GM21737 (cell line): ENCODE data around the gene MCCC1.
"Not testable (repeated sequence)": the region's sequence is repeated elsewhere in the genome, so short reads cannot be mapped to it uniquely, and the experiment has no call there.

ENCODE experiments used
- ATAC-seq: cut with Tn5 transposase; IDR thresholded peaks from one replicate; pipeline ENCODE4 v1.9.1; 2021; ENCODE audit warnings: mild to moderate bottlenecking, moderate library complexity; ENCODE audit not compliant: unreplicated experiment

MCCC1 gene

DNA sequence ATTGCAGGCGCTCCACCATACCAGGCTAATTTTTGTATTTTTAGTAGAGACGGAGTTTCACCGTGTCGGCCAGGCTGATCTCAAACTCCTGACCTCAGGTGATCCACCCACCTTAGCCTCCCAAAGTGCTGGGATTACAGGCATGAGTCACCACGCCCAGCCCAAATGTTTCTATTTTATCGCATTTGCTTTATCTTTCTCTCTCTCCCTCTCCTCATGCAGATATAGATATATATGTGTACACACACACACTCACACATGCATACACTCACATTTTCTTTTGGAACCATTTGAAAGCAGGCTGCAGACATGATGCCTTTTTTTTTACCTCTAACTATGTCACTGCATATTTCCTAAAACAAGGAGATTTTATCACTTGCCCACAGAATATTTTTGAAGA, 7.3 kb upstream of the MCCC1 start:
- ATAC-seq: no peak

DNA sequence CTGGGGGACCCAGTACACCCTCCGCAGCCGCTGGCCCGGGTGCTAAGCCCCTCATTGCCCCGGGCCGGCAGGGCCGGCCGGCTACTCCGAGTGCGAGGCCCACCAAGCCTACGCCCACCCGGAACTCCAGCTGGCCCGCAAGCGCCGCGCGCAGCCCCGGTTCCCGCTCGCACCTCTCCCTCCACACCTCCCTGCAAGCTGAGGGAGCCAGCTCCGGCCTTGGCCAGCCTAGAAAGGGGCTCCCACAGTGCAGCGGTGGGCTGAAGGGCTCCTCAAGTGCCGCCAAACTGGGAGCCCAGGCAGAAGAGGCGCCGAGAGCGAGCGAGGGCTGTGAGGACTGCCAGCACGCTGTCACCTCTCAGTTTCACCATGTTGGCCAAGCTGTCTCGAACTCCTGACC, 4.7 kb upstream of the MCCC1 start:
- ATAC-seq: not testable (repeated sequence)

DNA sequence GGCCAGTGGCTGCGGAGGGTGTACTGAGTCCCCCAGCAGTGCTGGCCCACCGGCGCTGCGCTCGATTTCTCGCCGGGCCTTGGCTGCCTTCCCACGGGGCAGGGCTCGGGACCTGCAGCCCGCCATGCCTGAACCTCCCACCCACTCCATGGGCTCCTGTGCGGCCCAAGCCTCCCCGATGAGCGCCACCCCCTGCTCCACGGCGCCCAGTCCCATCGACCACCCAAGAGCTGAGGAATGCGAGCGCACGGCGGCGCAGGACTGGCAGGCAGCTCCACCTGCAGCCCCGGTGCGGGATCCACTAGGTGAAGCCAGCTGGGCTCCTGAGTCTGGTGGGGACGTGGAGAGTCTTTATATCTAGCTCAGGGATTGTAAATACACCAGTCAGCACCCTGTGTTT, 1.7 kb upstream of the MCCC1 start:
- not testable (repeated sequence) for ATAC-seq

DNA sequence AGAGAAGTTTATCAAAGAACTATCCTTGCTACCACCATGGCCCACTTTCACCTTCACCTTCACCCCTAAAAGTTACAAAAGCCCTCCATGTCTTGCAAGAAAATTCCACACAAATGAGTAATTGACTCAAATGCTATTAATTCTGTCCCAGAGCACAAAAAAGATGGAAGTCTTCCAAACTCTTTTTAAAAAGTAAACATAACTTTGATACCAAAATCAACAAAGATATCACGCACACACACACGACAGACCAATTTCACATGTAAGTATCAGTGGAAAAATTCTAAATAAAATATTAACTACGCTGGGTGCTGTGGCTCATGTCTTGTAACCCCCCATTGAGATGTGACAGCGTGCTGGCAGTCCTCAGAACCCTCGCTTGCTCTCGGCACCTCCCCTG, 1.1 kb upstream of the MCCC1 start:
- no peak for ATAC-seq

DNA sequence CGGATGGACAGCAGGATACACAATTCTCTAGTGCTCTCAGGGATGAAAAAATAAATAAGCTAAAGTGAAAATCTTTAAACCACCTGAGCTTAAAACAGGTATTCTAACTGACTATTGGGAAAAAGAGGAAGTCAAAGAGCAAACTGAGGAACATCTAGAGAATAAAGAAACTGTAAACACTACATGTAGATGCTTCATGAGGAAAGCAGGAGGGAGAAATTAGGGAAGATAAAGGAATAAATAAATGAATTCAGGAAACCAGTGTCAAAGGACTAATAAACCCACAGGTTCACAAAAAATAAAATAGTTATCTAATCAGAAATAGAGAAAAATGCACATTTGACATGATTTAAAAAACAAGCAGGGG, 525 bp upstream of the MCCC1 start:
- no peak for ATAC-seq

DNA sequence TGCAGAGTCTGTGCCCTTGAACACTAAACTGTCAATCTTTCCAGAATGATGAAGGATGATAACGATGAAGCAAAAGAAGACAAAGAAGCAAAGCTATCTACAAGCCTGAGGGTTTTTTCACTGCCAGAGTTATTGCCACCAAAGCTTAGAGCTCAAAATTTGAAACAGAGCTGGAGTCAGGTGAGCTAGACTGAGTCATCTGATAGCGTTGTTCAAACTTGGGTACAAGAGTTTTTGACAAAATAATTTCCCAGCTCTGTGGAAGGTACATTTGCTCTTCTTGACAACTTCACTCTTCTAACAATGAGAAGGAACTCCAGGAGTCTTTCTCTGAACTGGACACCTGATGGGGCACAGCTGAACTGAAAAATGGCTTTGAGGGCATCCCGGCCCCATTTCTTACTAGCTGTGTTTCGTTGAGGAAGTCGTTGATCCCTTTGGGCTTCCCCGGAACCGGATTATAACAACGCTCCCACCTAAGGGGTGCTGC, 715 bp downstream of the MCCC1 start:
- peak; percentile 17 for ATAC-seq

DNA sequence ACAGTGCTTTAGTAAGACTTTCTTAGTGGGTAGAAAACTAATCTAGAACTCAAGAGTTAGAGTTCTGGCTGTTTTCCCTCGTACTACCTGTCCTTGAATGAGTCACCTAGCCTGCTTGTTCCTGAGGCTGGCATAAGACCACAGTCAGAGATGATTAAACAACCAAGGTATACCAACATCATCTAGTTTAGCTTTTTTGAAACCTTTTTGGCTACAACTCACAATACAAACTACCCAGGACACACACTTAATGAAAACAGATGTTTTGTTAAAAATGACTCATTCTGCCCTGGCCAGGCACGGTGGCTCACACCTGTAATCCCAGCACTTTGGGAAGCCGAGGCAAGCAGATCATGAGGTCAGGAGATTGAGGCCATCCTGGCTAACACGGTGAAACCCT, 4.6 kb downstream of the MCCC1 start:
- ATAC-seq: no peak

DNA sequence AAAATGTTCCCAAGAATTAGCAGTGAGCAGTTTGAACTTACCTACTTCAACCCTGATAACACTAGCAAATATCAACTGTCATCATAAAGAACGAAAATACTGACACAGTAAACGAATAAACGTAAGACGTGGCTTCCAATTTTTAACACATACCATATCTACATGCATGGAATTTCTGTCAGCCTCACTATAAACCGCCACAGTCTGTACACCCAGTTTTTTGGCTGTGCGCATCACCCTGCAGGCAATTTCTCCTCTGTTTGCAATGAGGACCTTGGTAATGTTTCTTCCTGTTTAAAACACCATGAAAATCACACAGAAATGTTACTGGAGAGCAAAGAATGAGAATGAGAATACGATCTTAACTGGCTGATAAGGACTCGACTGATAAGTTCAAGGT, 7.0 kb downstream of the MCCC1 start:
- no peak for ATAC-seq

DNA sequence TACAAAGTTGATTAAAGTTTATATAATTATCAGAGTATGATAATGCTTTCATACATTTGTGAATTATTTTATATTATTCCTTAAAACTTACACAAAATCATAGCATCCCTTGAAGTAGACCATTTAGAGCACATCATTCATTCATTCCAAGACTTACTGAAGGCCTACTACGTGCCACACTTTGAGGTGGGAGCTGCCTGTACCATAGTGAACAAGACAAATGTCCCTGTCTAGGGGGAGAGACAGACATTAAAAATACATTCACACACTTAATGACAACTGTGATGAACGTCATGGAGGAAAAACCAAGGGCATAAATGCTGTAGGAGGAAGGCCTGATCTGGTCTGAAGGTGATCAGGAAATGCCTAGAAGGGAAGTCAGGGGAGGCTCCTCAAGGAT, 12.1 kb downstream of the MCCC1 start:
- no peak for ATAC-seq

DNA sequence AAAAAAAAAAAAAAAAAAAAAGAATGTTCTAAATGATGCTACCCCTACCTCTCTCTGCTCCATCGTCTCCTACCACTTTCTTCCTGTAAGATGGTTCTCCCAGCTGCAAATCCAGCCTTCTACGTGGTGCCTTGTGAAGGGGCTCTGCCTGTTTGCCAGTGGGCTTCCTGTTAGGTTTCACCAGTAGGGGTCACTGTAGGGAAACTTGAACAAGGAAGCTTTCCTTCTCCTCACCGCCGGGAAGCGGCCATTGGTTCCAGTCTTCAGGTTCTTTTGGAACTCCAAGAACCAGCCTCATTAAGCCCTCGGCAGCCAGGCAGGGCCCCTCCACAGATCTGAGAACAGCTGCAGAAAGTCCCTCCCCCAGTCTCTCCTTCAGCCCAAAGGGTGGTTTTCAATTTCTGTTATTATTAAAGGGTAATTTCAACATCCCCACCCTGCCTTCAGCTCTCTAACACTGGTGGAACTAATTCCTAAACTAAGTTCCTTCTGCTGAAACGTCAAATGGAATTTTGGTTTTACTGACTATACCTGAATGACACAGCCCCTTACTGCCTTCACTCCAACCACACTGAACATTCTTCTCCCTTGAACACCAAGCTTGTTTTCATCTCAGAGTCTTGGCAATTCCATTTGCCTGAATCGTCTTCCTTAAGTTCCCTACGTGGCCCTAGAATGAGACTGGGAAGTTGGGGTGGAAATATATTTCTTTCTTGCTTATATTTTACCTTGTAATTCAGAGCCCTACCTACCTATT, 13.5 kb downstream of the MCCC1 start:
- no peak for ATAC-seq

DNA sequence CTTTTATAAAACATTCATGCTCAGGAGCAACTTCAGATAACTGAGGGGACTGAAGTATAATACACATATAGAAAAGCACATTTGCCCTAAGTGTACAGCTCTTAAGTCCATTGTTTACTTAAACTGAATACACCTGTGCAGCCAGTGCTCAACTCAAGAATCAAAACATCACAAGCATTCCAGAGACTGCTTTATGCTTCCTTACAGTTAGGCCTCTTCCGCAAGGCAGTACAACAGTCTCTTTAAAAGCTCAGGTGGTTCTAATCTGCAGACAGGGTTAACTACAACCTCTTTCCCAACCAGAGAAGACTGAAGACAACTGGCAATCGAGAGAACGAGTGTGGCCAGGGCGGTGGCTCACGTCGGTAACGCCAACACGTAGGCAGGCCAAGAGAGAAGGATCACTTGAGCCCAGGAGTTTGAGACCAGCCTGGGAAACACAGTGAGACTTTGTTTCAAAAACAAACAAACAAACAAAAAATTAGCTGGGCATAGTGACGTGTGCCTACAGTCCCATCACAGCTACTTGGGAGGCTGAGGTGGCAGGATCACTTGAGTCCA, 16.9 kb downstream of the MCCC1 start:
- ATAC-seq: no peak

DNA sequence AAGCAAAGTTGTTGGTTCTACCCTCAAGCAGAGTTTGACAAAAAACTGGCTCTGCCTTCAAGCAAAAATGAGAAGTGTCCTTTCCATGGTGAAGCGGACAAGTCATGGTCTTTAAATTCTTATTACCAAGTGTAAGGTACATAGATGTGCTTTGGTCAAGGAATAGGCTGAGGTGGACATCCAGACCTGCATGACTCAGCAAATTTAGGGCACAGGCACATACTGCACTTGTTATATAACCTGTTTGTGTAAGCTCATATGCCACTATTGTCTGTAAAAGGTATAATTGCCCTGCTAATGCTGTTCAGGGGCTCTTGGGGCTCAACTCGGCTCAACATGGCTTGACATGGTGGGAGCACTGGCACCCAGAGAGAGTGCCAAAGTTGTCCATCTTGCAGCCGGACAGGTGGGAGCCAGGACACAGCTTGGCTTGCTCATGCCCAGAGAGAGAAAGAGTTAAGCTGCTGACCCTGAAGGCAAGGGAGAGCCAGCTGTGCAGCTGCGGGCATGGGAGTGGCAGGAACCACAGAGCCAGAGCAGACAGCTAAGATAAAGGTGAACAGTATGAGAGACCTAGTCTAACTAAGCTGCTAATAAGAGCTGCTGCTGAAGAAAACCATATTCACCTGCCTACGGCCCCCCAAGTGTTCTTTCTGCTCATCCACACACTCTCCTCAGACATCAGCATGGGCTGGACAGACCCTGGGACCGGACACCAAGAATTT, 17.7 kb downstream of the MCCC1 start:
- no peak for ATAC-seq

DNA sequence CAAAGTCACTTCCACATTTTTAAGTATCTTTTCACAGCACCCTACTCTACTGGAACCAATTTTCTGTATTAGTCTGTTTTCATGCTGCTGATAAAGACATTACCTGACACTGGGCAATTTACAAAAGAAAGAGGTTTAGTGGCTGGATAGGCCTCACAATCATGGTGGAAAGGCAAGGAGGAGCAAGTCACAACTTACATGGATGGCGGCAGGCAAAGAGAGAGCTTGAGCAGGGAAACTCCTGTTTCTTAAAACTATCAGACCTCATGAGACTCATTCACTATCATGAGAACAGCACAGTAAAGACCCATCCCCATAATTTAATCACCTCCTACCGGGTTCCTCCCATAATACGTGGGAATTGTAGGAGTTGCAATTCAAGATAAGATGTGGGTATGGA, 18.7 kb downstream of the MCCC1 start:
- ATAC-seq: no peak

DNA sequence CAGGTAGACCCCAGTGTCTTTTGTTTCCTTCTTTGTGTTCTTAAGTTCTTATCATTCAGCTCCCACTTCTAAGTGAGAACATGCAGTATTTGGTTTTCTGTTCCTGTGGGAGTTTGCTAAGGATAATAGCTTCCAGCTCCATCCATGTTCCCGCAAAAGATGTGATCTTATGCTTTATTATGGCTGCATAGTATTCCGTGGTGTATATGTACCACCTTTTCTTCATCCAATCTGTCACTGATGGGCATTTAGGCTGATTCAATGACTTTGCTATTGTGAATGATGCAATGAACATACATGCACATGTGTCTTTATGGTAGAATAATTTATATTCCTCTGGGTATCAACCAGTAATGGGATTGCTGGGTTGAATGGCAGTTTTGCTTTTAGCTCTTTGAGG, 24.4 kb downstream of the MCCC1 start:
- no peak for ATAC-seq

DNA sequence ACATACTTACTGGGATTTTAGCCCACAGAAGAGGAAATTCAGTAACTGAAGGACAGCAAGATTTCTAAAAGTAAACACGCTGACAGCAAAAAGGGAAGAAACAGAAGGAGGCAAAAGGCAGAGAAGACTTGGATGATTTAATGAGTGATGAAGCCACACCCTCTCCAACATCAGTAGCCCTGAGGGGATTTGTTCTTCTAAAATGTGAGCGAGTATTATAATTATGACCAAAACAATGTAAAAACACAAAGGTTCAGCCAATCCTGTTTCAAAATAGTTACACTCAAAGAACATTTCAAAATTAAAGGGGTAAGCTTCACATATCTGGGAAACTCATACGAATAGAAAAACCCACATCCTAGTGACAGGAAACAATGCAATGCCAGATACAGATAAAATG, 25.0 kb downstream of the MCCC1 start:
- ATAC-seq: no peak

DNA sequence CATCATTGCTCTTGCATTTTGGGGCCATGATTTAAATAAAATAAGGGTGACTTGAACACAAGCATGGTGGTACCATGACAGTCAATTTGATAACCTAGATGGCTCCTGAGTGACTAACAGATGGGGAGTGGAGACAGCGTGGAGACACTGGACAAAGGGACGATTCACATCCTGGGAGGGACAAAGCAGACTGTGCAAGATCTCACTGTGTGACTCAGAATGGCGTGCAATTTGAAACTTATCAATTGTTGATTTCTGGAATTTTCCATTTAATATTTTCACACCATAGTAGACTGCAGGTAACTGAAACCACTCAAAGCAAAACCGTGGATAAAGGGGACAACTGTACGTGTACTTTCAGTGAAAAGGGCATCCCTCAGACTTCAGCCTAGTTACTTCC, 25.5 kb downstream of the MCCC1 start:
- ATAC-seq: no peak

DNA sequence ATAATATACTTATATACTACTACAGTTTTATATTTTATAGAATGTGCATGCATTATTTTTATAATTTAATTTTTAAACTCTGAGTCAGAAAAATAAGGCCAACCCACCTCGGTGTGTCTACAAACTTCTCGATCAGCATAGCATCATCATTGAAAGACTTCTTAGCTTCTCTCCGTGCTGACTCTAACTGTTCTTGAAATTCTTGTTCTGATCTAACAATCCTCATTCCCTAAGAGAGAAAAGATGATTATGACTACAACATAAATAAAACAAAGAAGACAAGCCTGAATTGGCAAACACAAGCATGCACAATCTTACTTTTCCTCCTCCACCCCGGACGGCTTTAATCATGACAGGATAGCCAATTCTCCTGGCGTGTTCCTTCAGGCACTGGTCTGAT, 28.4 kb downstream of the MCCC1 start:
- no peak for ATAC-seq

DNA sequence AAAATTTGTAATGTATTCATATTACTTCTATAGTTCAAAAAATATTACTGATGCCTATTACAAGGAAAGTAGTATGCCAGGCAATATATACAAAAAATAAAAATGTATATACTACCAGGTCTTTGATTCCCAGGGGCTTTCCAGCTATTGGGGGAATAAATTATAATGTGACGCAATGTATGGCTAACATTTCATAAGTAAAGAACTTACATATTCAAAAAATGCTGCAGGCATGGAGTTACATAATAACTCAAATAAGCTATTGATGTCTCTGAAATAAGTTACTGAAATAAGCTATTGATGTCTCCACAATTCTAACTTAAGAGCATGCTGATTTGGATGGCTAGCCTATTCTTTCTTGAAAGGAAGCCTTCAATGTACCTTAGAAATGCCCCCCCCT, 30.2 kb downstream of the MCCC1 start:
- no peak for ATAC-seq

DNA sequence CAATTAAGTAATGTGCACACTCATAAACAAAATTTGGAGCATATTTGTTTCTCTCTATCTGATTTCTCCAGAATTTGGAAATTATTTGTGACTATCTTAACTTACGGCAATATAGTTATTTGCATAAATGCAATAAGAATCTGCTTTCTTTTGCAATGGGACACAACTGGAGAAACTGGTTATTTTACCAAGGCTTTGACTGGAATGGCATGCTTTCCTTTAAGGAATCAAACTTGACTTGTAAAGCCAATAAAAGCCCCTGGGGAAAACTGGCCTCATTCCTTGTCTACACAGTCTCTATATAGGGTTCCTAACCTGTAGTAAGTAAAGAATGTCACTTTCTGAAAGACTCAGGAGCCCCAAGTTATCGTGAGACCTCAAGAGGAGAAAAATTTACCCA, 32.4 kb downstream of the MCCC1 start:
- not testable (repeated sequence) for ATAC-seq

DNA sequence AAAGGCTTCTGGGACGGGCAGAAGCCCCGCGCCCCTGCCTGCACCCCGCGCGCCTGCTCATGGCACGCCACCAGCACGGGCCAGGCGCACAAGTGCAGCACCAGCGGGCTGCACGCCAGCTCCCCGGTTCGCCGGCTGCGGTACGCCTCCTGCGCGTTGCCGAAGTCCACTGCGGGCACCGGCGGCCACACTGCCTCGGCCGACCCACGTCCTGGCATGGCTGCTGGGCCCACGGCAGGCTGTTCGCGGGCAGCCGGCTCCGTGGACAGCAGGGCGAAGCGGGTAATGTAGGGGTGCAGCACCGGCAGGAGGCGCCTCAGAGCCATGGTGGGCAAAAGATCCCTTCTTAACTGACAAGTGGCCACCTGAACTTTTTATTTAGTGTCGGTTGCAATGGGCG, 34.8 kb downstream of the MCCC1 start:
- ATAC-seq: no peak

DNA sequence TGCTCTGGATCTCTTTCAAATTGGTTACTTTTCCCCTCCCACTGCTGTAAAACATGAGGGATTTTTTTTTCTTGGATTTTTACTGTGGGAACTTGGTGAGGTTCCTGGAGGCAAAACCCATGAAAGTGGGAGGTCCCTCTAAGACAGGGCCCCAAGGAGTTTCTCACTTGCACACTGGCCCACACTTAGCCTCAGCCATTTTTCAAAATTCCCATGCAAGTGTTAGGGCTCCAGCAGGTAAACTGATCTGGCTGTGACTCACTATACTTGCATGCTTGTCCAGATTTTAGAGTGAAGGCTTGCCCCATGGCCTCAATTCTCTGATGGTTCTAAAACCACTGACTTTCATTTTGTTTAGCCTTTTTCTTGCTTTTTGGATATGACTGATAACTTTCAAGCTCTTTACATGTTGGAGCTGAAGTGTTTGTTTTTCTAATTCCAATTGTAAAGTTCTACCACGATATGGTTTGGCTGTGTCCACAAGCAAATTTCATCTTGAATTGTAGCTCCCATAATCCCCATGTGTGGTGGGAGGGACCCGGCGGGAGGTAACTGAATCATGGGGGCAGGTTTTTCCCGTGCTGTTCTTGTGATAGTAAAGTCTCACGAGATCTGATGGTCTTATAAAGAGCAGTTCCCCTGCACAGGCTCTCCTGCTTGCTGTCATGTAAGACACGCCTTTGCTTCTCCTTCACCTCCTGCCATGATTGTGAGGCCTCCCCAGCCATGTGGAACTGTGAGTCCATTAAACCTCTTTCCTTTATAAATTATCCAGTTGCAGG, 37.7 kb downstream of the MCCC1 start:
- no peak for ATAC-seq
